ENCODE data around the gene PCGF2.
A peak's percentile ranks its signal among the peaks of the same experiment; 100 is the strongest.

Gene PCGF2

GRCh38 chr17:38731526-38732294, 16.4 kb downstream of the PCGF2 start:
- Histone ChIP-seq H3K4me3 (ENCODE audit: low read depth, low read length) (no peak overlapping the region), H3K9me3 (ENCODE audit: control insufficient read depth, insufficient read depth, low read depth, low read length) (no peaks in the 10 kb centered on the region), H3K4me1 (ENCODE audit: control insufficient read depth, insufficient read depth, low read length) (peaks cover 5% of the 10 kb centered on the region), H3K27ac (ENCODE audit: extremely low read depth, low read depth, low read length) (peak overlapping the region; percentile 67; the same call in 1 of the 2 replicates), H3K36me3 (ENCODE audit: control insufficient read depth in 2 of 2, insufficient read depth in 1 of 2, low read length in 2 of 2) (peaks cover 12 to 53% of the 10 kb centered on the region in 2 experiments)
- ChIA-PET POLR2A (interaction anchor here (1.0 to 2.3 kb wide), 15 partner anchors 10 to 55 kb away, joined by 3 to 18 read pairs (median 4); partner anchors contain the start of genes MLLT6 and PSMB3), CTCF (interaction anchor here (0.6 to 3.1 kb wide), 17 partner anchors 10 to 998 kb away, joined by 3 to 17 read pairs (median 4); partner anchors contain the start of gene MLLT6)
- TF ChIP-seq ZNF600 (tag by site-specific recombination; IDR thresholded peaks at IDR 0.05) (peak; percentile 32; the same call in 1 of the 2 replicates), OSR2 (tag by site-specific recombination; IDR thresholded peaks at IDR 0.05) (peak; percentile 50; the same call in 1 of the 2 replicates), ZIC2 (tag by site-specific recombination; IDR thresholded peaks at IDR 0.05) (peak; percentile 84), SCRT2 (tag by site-specific recombination; IDR thresholded peaks at IDR 0.05) (peak; percentile 4; the same call in 1 of the 2 replicates), OVOL3 (tag by site-specific recombination; IDR thresholded peaks at IDR 0.05) (no peak), GLIS2 (tag by site-specific recombination; IDR thresholded peaks at IDR 0.05) (0 out of 2 replicates have a peak, but pooled peaks have one; percentile 4)
- TF ChIP-seq, protein P1, sequence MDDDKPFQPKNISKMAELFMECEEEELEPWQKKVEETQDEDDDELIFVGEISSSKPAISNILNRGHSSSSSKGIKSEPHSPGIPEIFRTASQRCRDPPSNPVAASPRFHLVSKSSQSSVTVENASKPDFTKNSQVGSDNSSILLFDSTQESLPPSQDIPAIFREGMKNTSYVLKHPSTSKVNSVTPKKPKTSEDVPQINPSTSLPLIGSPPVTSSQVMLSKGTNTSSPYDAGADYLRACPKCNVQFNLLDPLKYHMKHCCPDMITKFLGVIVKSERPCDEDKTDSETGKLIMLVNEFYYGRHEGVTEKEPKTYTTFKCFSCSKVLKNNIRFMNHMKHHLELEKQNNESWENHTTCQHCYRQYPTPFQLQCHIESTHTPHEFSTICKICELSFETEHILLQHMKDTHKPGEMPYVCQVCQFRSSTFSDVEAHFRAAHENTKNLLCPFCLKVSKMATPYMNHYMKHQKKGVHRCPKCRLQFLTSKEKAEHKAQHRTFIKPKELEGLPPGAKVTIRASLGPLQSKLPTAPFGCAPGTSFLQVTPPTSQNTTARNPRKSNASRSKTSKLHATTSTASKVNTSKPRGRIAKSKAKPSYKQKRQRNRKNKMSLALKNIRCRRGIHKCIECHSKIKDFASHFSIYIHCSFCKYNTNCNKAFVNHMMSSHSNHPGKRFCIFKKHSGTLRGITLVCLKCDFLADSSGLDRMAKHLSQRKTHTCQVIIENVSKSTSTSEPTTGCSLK (tag by site-specific recombination; IDR thresholded peaks at IDR 0.05): no peak
- TF ChIP-seq, protein P2, sequence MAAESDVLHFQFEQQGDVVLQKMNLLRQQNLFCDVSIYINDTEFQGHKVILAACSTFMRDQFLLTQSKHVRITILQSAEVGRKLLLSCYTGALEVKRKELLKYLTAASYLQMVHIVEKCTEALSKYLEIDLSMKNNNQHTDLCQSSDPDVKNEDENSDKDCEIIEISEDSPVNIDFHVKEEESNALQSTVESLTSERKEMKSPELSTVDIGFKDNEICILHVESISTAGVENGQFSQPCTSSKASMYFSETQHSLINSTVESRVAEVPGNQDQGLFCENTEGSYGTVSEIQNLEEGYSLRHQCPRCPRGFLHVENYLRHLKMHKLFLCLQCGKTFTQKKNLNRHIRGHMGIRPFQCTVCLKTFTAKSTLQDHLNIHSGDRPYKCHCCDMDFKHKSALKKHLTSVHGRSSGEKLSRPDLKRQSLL (tag by site-specific recombination; IDR thresholded peaks at IDR 0.05): no peak

DNA sequence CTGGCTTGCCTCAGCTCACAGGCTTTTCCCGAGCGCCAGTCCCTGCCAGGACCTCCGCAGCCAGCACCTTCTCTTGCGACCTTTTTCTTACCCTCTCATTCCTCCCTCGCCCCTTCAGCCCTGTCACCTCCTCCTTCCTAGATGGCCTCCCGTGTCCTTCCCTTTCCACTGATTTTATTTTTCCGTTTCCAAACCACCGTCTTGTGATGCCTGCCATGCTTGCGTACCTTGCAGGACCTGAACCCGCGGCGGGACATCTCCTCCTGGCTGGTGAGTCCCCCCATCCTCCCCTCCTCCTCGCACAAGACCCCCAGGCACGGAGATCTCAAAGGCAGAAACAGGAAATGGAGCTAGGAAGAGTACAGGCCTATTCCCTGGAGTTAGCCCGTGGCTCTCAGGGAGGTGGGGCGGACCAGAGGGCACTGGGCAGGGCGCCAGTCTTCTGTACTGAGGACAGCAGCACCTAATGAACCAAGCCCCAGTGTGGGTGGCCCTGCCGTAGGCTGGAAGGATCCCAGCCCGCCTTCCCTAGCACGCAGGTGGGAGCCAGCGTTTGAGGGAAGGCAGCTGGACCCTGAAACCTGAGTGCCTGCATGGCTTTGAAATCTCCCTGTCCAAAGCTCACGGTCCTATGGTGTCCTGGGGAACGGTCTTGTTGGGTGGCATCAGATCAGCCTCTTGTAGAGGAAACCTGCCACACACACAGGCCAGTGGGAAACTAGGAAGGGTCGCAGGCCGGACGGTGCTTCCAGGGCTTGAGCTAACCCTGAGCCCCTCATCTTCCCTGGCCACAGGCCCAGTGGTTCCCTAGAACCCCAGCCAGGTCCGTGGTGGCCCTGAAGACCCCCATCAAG, 17.4 kb downstream of the PCGF2 start:
- H3K4me3 ChIP-seq (ENCODE audit: low read depth, low read length): peak overlapping the region; percentile 67
- peak overlapping the region; percentile 67 for H3K27ac ChIP-seq (ENCODE audit: extremely low read depth, low read depth, low read length)
- H3K4me1 ChIP-seq (ENCODE audit: control insufficient read depth, insufficient read depth, low read length): peaks cover 5% of the 10 kb centered on the region
- peaks cover 10 to 45% of the 10 kb centered on the region in 2 experiments for H3K36me3 ChIP-seq (ENCODE audit: control insufficient read depth in 2 of 2, insufficient read depth in 1 of 2, low read length in 2 of 2)
- ChIA-PET CTCF (interaction anchor here (0.5 to 3.1 kb wide), 20 partner anchors 9 to 999 kb away, joined by 3 to 17 read pairs (median 4); partner anchors contain the start of gene MLLT6), POLR2A (interaction anchor here (0.7 to 2.3 kb wide), 17 partner anchors 11 to 54 kb away, joined by 3 to 18 read pairs (median 4); partner anchors contain the start of genes MLLT6 and PSMB3)
- H3K9me3 ChIP-seq (ENCODE audit: control insufficient read depth, insufficient read depth, low read depth, low read length): no peaks in the 10 kb centered on the region
- TF ChIP-seq FEZF1 (tag by site-specific recombination; IDR thresholded peaks at IDR 0.05) (peak; percentile 26; the same call in 1 of the 2 replicates), HOXD13 (CRISPR knock-in tag; IDR thresholded peaks at IDR 0.05; ENCODE audit: borderline replicate concordance) (peak; percentile 66; the same call in 1 of the 2 replicates), ZNF133 (tag by site-specific recombination; IDR thresholded peaks at IDR 0.05) (no peak), ZNF274 (IDR thresholded peaks at IDR 0.05; ENCODE audit: low read length) (no peak), ZNF274 (tag by site-specific recombination; IDR thresholded peaks at IDR 0.05; ENCODE audit: borderline replicate concordance) (no peak), SP2 (tag by site-specific recombination; IDR thresholded peaks at IDR 0.05) (peak; percentile 54), RBAK (tag by site-specific recombination; IDR thresholded peaks at IDR 0.05) (no peak), HOXA7 (CRISPR knock-in tag; IDR thresholded peaks at IDR 0.05; ENCODE audit: borderline replicate concordance) (no peak), REST (tag by site-specific recombination; IDR thresholded peaks at IDR 0.05) (no peak; the same call in 1 of the 2 replicates), KLF9 (tag by site-specific recombination; IDR thresholded peaks at IDR 0.05; ENCODE audit: low read depth) (peak; percentile 59; the same call in 1 of the 2 replicates), ZNF202 (tag by site-specific recombination; IDR thresholded peaks at IDR 0.05; ENCODE audit: borderline replicate concordance) (no peak), ZNF561 (tag by site-specific recombination; IDR thresholded peaks at IDR 0.05; ENCODE audit: borderline replicate concordance) (no peak), REPIN1 (tag by site-specific recombination; IDR thresholded peaks at IDR 0.05; ENCODE audit: low read depth) (peak; percentile 71; the same call in 1 of the 2 replicates)
